ENCODE measurements around the gene TAGLN2.

Gene TAGLN2

GRCh38 chr1:159896546-159896930 lies 28.8 kb downstream of the TAGLN2 start:
- no peak for DNase-seq

GRCh38 chr1:159895836-159896545 lies 29.3 kb downstream of the TAGLN2 start:
- no peak for DNase-seq

- no peak for DNase-seq
Measured at GRCh38 chr1:159895286-159895685, 30.0 kb downstream of the TAGLN2 start.

- no peak for DNase-seq
Measured at GRCh38 chr1:159892944-159893343, 32.4 kb downstream of the TAGLN2 start.

- peak; percentile 80 for DNase-seq
Measured at GRCh38 chr1:159891275-159892157, 33.8 kb downstream of the TAGLN2 start.

GRCh38 chr1:159890390-159890789 lies 34.9 kb downstream of the TAGLN2 start:
- no peak for DNase-seq

GRCh38 chr1:159889821-159890252 lies 35.5 kb downstream of the TAGLN2 start:
- no peak for DNase-seq

- no peak for DNase-seq
Measured at GRCh38 chr1:159889202-159889601, 36.1 kb downstream of the TAGLN2 start.

- no peak for DNase-seq
Measured at GRCh38 chr1:159884296-159884695, 41.0 kb downstream of the TAGLN2 start.

- DNase-seq: no peak
Measured at GRCh38 chr1:159883134-159883533, 42.2 kb downstream of the TAGLN2 start.

GRCh38 chr1:159882527-159882862 lies 42.8 kb downstream of the TAGLN2 start:
- DNase-seq: no peak

GRCh38 chr1:159881622-159882526 lies 43.4 kb downstream of the TAGLN2 start:
- DNase-seq: peak; percentile 44

GRCh38 chr1:159880430-159880829 lies 44.9 kb downstream of the TAGLN2 start:
- DNase-seq: no peak

GRCh38 chr1:159879977-159880376 lies 45.3 kb downstream of the TAGLN2 start:
- DNase-seq: no peak

GRCh38 chr1:159879136-159879535 lies 46.2 kb downstream of the TAGLN2 start:
- DNase-seq: no peak

- DNase-seq: no peak
Measured at GRCh38 chr1:159877695-159878444, 47.4 kb downstream of the TAGLN2 start.

- no peak for DNase-seq
Measured at GRCh38 chr1:159873530-159874143, 51.7 kb downstream of the TAGLN2 start.

GRCh38 chr1:159872891-159873290 lies 52.4 kb downstream of the TAGLN2 start:
- no peak for DNase-seq

GRCh38 chr1:159870704-159871103 lies 54.6 kb downstream of the TAGLN2 start:
- DNase-seq: no peak

- no peak for DNase-seq
Measured at GRCh38 chr1:159869607-159870006, 55.7 kb downstream of the TAGLN2 start.

GRCh38 chr1:159869173-159869572 lies 56.1 kb downstream of the TAGLN2 start:
- peak; percentile 42 for DNase-seq

GRCh38 chr1:159868766-159869165 lies 56.5 kb downstream of the TAGLN2 start:
- no peak for DNase-seq
